ENCODE measurements around the gene AADACL4. TPM values are rescaled to one million over a fixed set of nuclear protein-coding genes. Genes with fewer than 3 reads are reported as not detected.

Gene AADACL4
- total and polyA plus RNA-seq, 2 experiments from 2014 or later = not detected

DNA sequence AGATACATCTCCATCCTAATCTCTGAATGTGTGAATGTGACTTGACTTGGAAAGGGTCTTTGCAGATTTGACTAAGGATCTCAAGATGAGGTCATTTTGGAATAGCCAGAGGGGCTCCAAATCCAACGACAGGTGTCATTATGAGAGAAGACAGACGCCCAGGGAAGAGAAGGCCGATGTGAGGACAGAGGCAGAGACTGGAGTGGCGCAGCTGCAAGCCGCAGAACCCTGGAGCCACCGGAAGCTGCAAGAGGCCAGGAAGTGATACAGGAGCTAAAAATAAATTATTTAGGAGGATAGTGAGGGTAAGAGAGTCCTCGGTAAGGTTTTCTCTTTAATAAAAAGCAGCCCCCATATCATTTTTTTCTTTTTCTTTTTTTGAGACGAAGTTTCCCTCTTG is 9.7 kb upstream of the AADACL4 start:
- no peaks in the 10 kb centered on the region for H3K9me2 ChIP-seq (ENCODE audit: insufficient read depth)
- no peaks in the 10 kb centered on the region for H3K79me2 ChIP-seq (replicated peaks; ENCODE audit: insufficient read depth)
- no peaks in the 10 kb centered on the region for H3K27me3 ChIP-seq (ENCODE audit: insufficient read depth)
- Mint-ChIP-seq H3K4me3 (no peak overlapping the region), H3K27ac (no peak overlapping the region), H3K27me3 (ENCODE audit: insufficient read depth, low read depth, poor library complexity) (peaks cover 11% of the 10 kb centered on the region), H3K4me1 (peaks cover 19% of the 10 kb centered on the region), H3K36me3 (ENCODE audit: low read depth) (peaks cover 27% of the 10 kb centered on the region), H3K9me3 (peaks cover 58% of the 10 kb centered on the region)
- H3K4me1 ChIP-seq (ENCODE audit: insufficient read depth) = peaks cover 34% of the 10 kb centered on the region
- H4K20me1 ChIP-seq (replicated peaks; ENCODE audit: insufficient read depth) = no peaks in the 10 kb centered on the region
- no peak overlapping the region for H3K4me2 ChIP-seq
- DNase-seq (ENCODE audit: low spot score) (no peak), ATAC-seq (no peak)
- H3K27ac ChIP-seq (ENCODE audit: low read depth) = no peak overlapping the region
- H3F3A ChIP-seq (replicated peaks; ENCODE audit: low read depth) = peaks cover 11% of the 10 kb centered on the region; the same call in 1 of the 2 replicates
- TF ChIP-seq, protein P1, sequence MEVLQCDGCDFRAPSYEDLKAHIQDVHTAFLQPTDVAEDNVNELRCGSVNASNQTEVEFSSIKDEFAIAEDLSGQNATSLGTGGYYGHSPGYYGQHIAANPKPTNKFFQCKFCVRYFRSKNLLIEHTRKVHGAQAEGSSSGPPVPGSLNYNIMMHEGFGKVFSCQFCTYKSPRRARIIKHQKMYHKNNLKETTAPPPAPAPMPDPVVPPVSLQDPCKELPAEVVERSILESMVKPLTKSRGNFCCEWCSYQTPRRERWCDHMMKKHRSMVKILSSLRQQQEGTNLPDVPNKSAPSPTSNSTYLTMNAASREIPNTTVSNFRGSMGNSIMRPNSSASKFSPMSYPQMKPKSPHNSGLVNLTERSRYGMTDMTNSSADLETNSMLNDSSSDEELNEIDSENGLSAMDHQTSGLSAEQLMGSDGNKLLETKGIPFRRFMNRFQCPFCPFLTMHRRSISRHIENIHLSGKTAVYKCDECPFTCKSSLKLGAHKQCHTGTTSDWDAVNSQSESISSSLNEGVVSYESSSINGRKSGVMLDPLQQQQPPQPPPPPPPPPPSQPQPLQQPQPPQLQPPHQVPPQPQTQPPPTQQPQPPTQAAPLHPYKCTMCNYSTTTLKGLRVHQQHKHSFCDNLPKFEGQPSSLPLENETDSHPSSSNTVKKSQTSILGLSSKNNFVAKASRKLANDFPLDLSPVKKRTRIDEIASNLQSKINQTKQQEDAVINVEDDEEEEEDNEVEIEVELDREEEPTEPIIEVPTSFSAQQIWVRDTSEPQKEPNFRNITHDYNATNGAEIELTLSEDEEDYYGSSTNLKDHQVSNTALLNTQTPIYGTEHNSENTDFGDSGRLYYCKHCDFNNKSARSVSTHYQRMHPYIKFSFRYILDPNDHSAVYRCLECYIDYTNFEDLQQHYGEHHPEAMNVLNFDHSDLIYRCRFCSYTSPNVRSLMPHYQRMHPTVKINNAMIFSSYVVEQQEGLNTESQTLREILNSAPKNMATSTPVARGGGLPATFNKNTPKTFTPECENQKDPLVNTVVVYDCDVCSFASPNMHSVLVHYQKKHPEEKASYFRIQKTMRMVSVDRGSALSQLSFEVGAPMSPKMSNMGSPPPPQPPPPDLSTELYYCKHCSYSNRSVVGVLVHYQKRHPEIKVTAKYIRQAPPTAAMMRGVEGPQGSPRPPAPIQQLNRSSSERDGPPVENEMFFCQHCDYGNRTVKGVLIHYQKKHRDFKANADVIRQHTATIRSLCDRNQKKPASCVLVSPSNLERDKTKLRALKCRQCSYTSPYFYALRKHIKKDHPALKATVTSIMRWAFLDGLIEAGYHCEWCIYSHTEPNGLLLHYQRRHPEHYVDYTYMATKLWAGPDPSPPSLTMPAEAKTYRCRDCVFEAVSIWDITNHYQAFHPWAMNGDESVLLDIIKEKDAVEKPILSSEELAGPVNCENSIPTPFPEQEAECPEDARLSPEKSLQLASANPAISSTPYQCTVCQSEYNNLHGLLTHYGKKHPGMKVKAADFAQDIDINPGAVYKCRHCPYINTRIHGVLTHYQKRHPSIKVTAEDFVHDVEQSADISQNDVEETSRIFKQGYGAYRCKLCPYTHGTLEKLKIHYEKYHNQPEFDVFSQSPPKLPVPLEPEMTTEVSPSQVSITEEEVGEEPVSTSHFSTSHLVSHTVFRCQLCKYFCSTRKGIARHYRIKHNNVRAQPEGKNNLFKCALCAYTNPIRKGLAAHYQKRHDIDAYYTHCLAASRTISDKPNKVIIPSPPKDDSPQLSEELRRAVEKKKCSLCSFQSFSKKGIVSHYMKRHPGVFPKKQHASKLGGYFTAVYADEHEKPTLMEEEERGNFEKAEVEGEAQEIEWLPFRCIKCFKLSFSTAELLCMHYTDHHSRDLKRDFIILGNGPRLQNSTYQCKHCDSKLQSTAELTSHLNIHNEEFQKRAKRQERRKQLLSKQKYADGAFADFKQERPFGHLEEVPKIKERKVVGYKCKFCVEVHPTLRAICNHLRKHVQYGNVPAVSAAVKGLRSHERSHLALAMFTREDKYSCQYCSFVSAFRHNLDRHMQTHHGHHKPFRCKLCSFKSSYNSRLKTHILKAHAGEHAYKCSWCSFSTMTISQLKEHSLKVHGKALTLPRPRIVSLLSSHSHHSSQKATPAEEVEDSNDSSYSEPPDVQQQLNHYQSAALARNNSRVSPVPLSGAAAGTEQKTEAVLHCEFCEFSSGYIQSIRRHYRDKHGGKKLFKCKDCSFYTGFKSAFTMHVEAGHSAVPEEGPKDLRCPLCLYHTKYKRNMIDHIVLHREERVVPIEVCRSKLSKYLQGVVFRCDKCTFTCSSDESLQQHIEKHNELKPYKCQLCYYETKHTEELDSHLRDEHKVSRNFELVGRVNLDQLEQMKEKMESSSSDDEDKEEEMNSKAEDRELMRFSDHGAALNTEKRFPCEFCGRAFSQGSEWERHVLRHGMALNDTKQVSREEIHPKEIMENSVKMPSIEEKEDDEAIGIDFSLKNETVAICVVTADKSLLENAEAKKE (CRISPR knock-in tag; IDR thresholded peaks at IDR 0.05) = no peak
- TF ChIP-seq ETS1 (IDR thresholded peaks at IDR 0.05) (no peak), ZNF331 (CRISPR knock-in tag; IDR thresholded peaks at IDR 0.05; ENCODE audit: low read depth) (no peak), JUNB (IDR thresholded peaks at IDR 0.05; ENCODE audit: unreplicated experiment) (no peak), POLR2AphosphoS5 (IDR thresholded peaks at IDR 0.05; ENCODE audit: low read depth) (no peak), STAT1 (IDR thresholded peaks at IDR 0.05; ENCODE audit: unreplicated experiment) (no peak), ZNF114 (CRISPR knock-in tag; IDR thresholded peaks at IDR 0.05) (no peak), CTCF (conservative IDR thresholded peaks at IDR 0.05; ENCODE audit: low read depth in 2 of 2) (no peak), NANOG (IDR thresholded peaks at IDR 0.05; ENCODE audit: borderline replicate concordance) (no peak), CREB1 (CRISPR knock-in tag; IDR thresholded peaks at IDR 0.05; ENCODE audit: low read depth) (no peak), REST (IDR thresholded peaks at IDR 0.05; ENCODE audit: unreplicated experiment) (no peak), EZH2 (IDR thresholded peaks at IDR 0.05; ENCODE audit: low read depth, unreplicated experiment) (no peak)
- no peak overlapping the region for H2AFZ ChIP-seq
- no peak overlapping the region for H3K4me3 ChIP-seq
- H3K36me3 ChIP-seq (ENCODE audit: insufficient read depth) = peaks cover 8% of the 10 kb centered on the region; the same call in 1 of the 2 replicates

Measured in GM23338 (cell line).